NCI-H524 (cell line): ENCODE results near the gene HYAL1.

Experiments used
- DNase-seq, 2 experiments: peaks; one replicate each; lab custom pipeline; 2025; lab: John Stamatoyannopoulos, UW

Gene HYAL1

GRCh38 chr3:50334339-50335075 lies 31.1 kb upstream of the HYAL1 start:
- no peak for DNase-seq

- DNase-seq, result no peak
Observed at GRCh38 chr3:50333744-50334328, 30.5 kb upstream of the HYAL1 start.

DNA sequence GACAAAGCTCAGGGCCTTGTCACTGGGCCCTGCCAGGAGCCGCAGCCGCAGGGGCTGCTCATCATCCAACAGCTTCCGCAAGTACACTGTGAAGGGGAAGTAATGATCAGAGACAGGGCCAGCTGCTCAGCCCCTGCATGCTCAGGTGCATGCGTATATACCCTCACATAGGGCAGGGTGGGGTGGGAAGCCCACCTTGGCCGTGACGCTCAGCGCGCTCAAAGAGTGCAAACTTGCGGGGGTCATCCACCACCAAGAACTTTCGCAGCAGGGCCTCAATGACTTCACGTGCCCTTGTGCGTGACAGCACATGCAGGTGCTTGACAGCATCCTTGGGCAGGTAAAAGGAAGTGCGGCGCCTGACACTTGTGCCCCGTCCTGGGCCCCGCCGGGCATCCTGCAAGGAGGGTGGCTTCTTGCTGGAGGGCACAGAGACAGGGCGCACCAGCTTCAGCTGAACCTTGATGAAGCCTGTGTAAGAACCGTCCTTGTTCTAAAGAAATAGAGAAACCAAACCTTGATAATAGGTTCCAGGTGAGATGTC lies 28.1 kb upstream of the HYAL1 start:
- DNase-seq, result no peak

DNA sequence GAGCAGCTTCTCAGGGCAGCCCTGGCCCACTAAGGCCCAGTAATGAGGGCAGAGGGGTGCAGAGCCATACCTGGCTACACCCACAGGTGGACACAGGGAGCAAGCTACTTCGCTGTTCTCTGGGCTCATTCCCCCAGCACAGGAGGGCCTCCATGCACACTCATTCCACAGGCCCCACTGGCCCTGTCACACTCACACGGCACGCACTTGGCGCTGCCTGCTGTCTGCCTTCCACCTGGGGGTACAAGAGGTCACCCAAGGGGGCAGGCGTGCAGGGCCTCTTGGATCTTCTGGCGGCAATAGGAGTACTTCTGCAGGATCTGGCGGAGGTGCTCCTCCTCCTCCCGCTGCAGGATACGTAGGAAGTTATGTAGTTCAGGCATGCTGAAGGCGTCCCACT lies 27.0 kb upstream of the HYAL1 start:
- DNase-seq, result no peak

- DNase-seq, result peak; percentile 94 to 95
Observed at GRCh38 chr3:50327943-50328691, 24.7 kb upstream of the HYAL1 start, which contains the start of gene TUSC2. TSS of gene TUSC2 (minus strand) at chr3:50328223. CDS start at chr3:50328099, 124 bp downstream.

DNA sequence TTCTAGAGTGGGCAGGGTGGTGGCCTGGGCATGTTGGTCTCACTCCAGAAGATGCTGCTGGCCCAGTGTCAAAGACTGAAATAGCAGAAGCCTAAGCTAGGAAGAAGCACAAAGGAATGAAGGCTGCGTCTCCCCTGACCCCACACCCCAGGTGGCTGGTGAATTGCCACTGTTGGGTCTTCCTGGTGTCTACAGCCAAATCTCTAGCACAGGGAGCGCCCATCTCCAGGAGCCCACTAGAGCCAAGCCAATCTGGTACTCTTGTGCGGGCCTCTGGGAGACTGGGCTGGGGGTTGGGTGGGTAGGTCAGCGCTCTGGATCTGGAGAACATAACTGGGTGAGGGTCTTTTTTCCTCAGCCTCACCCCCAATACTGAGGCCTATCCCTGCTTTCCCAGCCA lies 23.8 kb upstream of the HYAL1 start:
- DNase-seq, result no peak

- DNase-seq, result no peak
Observed at GRCh38 chr3:50326182-50326541, 22.8 kb upstream of the HYAL1 start.

- no peak for DNase-seq
Observed at GRCh38 chr3:50325497-50326181, 22.3 kb upstream of the HYAL1 start.

DNA sequence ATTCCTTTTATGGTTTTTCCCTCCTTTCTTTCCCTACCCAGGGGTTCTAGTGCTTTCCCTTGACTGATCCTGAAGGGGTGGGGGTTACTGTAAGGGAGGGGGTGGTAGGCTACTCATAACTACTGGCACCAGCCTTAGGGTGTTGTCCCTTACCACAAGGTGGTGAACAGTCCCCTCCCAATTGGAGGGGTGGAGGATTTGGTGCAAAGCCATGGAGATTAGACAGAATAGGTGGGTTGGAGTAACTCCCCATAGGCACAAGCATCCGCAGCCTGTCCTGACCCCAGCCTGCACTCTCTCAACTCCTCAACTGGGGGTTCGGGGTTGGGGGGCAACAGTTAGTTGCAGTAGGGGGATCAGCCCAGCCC lies 21.7 kb upstream of the HYAL1 start:
- no peak for DNase-seq

- peak; percentile 33 to 61 for DNase-seq
Observed at GRCh38 chr3:50324351-50325112, 21.2 kb upstream of the HYAL1 start.

DNA sequence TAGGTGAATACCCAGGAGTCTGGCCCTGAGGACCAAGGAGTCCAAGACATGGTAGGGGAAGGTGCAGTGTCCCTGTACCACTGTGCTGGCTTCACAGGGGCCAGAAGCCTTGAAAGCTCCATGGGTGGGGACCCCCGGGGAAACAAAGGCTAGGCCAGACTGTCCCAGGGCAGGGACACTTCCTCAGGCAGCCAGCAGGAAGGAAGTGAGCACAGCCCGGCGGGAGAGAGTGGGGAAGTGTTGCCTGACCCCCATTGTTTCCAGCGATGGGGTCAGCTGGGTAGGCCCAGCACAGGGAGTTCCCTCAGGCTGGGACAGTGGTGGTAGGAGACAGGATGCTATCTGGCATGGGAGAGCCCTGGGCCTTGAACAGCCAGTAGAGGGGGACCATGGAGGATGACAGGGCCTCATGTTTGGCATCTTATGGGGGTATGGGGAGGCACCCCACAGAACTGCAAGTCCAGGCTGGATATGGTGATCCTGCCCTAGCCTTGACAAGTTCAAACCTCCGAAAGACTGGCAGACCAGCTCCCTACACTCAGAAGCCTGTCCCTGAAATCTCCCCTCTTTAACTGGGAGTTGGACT lies 20.3 kb upstream of the HYAL1 start:
- DNase-seq, result no peak

GRCh38 chr3:50323092-50323600 lies 19.8 kb upstream of the HYAL1 start:
- no peak for DNase-seq

DNA sequence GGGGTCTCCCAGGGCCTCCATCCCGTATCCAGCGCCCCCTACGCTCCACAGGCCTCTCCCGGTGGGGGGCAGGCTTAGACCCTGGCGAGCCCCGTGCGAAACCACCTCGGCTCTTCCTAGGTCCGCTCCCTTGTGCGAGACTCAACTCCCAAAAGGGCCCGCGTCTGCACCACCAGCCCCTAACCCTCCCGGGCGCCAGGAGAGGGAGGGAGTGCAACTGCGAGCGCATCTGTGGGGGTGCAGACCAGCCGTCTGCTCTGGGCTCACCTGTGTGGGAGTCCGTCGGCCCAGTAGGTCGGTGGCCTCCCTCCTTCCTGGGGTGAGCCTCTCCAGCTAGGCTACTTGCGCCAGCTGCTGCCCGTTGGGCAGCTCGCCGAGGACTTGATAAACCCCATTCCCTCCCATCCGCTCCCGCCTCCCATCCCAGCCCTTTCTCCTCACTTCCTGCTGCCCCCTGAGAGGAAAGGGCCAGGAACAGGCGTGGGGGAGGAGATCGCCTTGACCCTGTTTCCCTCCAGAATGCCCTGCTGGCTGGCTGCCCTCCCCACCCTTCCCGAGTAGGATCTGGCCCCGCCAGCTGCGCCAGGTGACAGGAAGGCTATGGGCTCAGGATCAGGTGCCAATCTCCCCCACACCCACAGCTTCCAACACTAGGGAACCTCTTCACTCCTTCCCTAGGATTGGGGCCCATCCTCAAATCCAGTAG lies 19.2 kb upstream of the HYAL1 start, which contains the start of gene HYAL2:
HYAL2 (minus strand) TSS at position 360 of the 706 bp plus-strand sequence. CDS start 2,256 bp downstream, outside the sequence.
- DNase-seq, result no peak

DNA sequence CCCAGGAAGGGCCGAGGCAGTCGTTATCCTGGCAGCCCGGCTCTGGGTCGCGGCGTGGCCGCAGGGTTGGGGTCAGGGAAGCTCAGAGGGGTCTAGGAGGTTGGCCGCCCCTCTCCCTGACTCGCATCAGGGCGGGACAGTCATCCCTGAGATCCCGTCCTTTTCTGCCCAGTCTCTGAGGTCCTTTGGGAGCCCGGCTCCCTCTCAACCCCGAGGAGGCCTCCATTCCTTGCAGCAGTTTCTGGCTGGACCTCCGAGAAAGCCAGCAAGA lies 18.7 kb upstream of the HYAL1 start:
- DNase-seq, result no peak

GRCh38 chr3:50321336-50322114 lies 18.2 kb upstream of the HYAL1 start:
- DNase-seq, result no peak

DNA sequence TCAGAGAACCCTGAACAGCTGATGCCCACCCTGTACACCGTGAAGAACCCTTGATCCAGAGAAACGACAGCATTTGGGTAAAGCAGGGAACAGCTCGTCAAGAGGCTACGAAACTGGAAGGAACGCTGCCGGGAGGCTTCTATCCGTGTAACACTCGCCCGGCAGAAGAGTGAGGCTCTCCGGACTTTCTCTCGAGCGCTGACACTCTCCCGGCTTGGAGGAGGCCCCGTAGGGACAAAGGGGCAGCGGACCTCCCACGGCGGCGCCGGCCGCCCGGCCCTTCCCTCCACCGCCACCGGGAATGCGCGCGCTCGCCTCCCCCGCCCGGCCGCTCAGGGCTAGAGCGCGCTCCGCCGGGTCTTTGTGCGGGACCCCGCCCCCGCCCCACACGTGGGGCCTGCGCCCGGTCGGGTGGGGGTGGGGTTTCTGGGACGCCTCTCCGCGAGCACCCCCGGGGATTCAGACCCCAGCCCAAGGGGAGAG lies 17.5 kb upstream of the HYAL1 start:
- no peak for DNase-seq

DNA sequence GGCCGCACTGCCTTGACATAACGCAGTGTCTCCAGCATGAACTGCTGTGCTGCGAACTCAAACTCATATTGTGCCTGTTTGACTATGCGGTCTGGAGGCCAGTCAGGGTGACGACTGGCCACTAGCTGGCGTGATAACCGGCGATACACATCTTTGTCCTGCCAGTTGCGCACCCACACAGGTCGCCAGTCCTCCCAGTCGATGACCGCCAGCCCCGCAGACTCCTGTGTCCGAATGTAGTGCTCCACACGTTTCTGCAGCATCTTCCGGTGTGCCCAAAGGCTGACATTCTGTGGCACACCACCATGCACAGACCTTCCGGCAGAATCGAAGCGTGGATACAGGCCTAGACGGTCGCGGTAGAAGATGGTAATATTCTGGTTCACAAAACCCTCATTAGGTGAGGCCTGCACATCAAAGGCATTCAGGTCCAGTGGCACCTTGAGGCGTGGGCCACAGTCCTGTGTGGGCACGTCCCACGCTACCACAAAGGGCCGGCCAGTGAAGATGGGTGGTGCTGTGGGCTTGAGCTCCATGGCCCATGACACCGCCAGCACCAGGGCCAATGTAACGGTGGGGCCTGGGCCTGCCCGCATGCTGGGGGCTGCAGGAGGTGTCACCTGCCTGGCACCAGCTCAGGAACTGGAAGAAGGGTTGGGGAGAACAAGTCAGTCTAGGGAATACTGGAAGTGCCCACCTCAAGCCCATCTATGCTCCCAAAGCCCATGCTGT lies 16.7 kb upstream of the HYAL1 start:
- DNase-seq, result no peak

DNA sequence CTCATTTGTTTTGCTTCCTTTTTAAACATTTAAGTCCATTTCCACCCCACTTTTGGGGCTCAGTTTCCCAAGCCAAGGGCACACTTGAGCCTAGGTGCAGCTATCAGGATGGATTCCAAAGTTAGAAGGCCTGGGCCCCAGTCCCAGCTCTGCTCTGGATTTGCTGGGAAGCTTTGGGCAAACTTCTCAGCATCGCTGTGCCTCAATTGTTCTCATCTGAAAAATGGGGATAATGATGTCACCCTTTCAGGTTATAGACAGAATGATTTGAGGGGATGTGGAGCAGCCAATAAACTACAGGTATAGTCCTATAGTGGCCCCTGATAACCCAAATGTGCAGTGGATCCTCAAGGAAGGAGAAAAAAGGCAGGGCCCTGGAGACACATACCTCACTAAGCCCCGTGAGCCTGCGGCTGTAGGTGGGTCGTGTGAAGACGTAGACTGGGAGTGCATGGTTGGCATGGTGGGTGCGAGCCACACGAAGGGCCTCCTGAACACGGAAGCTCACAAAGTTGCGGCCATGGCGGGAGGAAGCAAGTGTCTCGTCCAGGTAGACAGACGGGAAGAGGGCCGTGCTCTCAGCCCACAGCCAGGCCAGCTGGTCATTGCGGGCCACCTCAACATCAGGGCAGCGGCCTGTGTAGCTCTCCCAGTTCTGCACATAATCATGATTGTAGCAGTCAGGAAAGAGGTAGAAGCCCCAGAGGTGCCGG lies 16.0 kb upstream of the HYAL1 start:
- DNase-seq, result no peak
